ENCODE results near the gene SPACA9.

The SPACA9 gene

GRCh38 chr9:132849185-132849706 lies 29.5 kb upstream of the SPACA9 start:
- Histone ChIP-seq H3K4ac (ENCODE audit: low read depth, low read length) (no peak overlapping the region), H3K18ac (ENCODE audit: low read length) (no peak overlapping the region), H2BK15ac (replicated peaks; ENCODE audit: low read depth) (no peak overlapping the region), H3K79me2 (ENCODE audit: control insufficient read depth, insufficient read depth, low read length) (no peaks in the 10 kb centered on the region), H3K56ac (ENCODE audit: low read length) (no peak overlapping the region), H3K9ac (ENCODE audit: low read length) (no peak overlapping the region), H4K8ac (ENCODE audit: low read depth, low read length) (no peak overlapping the region), H4K5ac (ENCODE audit: low read length) (peak overlapping the region; percentile 71), H3K4me2 (ENCODE audit: low read length) (no peak overlapping the region), H3K27me3 (ENCODE audit: insufficient read depth, low read length, poor library complexity) (no peaks in the 10 kb centered on the region), H3K79me1 (ENCODE audit: low read length) (no peaks in the 10 kb centered on the region), H2BK5ac (ENCODE audit: low read length) (no peak overlapping the region), H3K4me1 (ENCODE audit: control insufficient read depth, low read depth, low read length) (no peaks in the 10 kb centered on the region), H3K36me3 (ENCODE audit: control insufficient read depth, insufficient read depth, low read length) (no peaks in the 10 kb centered on the region), H2AK5ac (ENCODE audit: low read length) (no peak overlapping the region), H2BK120ac (ENCODE audit: low read depth, low read length) (no peak overlapping the region), H3K23ac (ENCODE audit: low read length) (no peak overlapping the region), H3K27ac (ENCODE audit: low read depth, low read length) (no peak overlapping the region), H3K4me3 (ENCODE audit: low read length) (no peak overlapping the region)
- WGBS (ENCODE audit: extremely low coverage, insufficient coverage, low lambda C conversion rate): no CpG with 5 or more reads among the region's 12 CpGs
- no peak for DNase-seq

- no peak overlapping the region for H3K27ac ChIP-seq (ENCODE audit: low read depth, low read length)
- no peak overlapping the region for H3K18ac ChIP-seq (ENCODE audit: low read length)
- no peak overlapping the region for H3K9ac ChIP-seq (ENCODE audit: low read length)
- H2BK5ac ChIP-seq (ENCODE audit: low read length): no peak overlapping the region
- H3K4me3 ChIP-seq (ENCODE audit: low read length): no peak overlapping the region
- no CpG with 5 or more reads among the region's 4 CpGs for WGBS (ENCODE audit: extremely low coverage, insufficient coverage, low lambda C conversion rate)
- no peak overlapping the region for H4K8ac ChIP-seq (ENCODE audit: low read depth, low read length)
- no peak overlapping the region for H4K5ac ChIP-seq (ENCODE audit: low read length)
- H3K56ac ChIP-seq (ENCODE audit: low read length): no peak overlapping the region
- no peaks in the 10 kb centered on the region for H3K79me2 ChIP-seq (ENCODE audit: control insufficient read depth, insufficient read depth, low read length)
- H2AK5ac ChIP-seq (ENCODE audit: low read length): no peak overlapping the region
- H2BK15ac ChIP-seq (replicated peaks; ENCODE audit: low read depth): no peak overlapping the region
- no peaks in the 10 kb centered on the region for H3K27me3 ChIP-seq (ENCODE audit: insufficient read depth, low read length, poor library complexity)
- no peak overlapping the region for H3K4me2 ChIP-seq (ENCODE audit: low read length)
- no peak overlapping the region for H3K23ac ChIP-seq (ENCODE audit: low read length)
- DNase-seq: no peak
- no peak overlapping the region for H2BK120ac ChIP-seq (ENCODE audit: low read depth, low read length)
- no peaks in the 10 kb centered on the region for H3K36me3 ChIP-seq (ENCODE audit: control insufficient read depth, insufficient read depth, low read length)
- H3K4ac ChIP-seq (ENCODE audit: low read depth, low read length): no peak overlapping the region
- no peaks in the 10 kb centered on the region for H3K79me1 ChIP-seq (ENCODE audit: low read length)
- no peaks in the 10 kb centered on the region for H3K4me1 ChIP-seq (ENCODE audit: control insufficient read depth, low read depth, low read length)
Observed at GRCh38 chr9:132853482-132853881, 25.2 kb upstream of the SPACA9 start.

- no peaks in the 10 kb centered on the region for H3K4me1 ChIP-seq (ENCODE audit: control insufficient read depth, low read depth, low read length)
- no peak overlapping the region for H2BK5ac ChIP-seq (ENCODE audit: low read length)
- no peaks in the 10 kb centered on the region for H3K79me2 ChIP-seq (ENCODE audit: control insufficient read depth, insufficient read depth, low read length)
- no peak overlapping the region for H2AK5ac ChIP-seq (ENCODE audit: low read length)
- H3K56ac ChIP-seq (ENCODE audit: low read length): no peak overlapping the region
- H3K18ac ChIP-seq (ENCODE audit: low read length): no peak overlapping the region
- H3K4ac ChIP-seq (ENCODE audit: low read depth, low read length): no peak overlapping the region
- WGBS (ENCODE audit: extremely low coverage, insufficient coverage, low lambda C conversion rate): no CpG with 5 or more reads among the region's 10 CpGs
- no peak overlapping the region for H3K27ac ChIP-seq (ENCODE audit: low read depth, low read length)
- H3K36me3 ChIP-seq (ENCODE audit: control insufficient read depth, insufficient read depth, low read length): no peaks in the 10 kb centered on the region
- H2BK15ac ChIP-seq (replicated peaks; ENCODE audit: low read depth): no peak overlapping the region
- no peak overlapping the region for H3K23ac ChIP-seq (ENCODE audit: low read length)
- H3K27me3 ChIP-seq (ENCODE audit: insufficient read depth, low read length, poor library complexity): no peaks in the 10 kb centered on the region
- H4K8ac ChIP-seq (ENCODE audit: low read depth, low read length): no peak overlapping the region
- H3K4me3 ChIP-seq (ENCODE audit: low read length): no peak overlapping the region
- H4K5ac ChIP-seq (ENCODE audit: low read length): no peak overlapping the region
- no peaks in the 10 kb centered on the region for H3K79me1 ChIP-seq (ENCODE audit: low read length)
- no peak for DNase-seq
- no peak overlapping the region for H2BK120ac ChIP-seq (ENCODE audit: low read depth, low read length)
- no peak overlapping the region for H3K9ac ChIP-seq (ENCODE audit: low read length)
- H3K4me2 ChIP-seq (ENCODE audit: low read length): no peak overlapping the region
Observed at GRCh38 chr9:132854832-132855231, 23.9 kb upstream of the SPACA9 start.

GRCh38 chr9:132855904-132856303 lies 22.8 kb upstream of the SPACA9 start:
- no peaks in the 10 kb centered on the region for H3K4me1 ChIP-seq (ENCODE audit: control insufficient read depth, low read depth, low read length)
- H2BK5ac ChIP-seq (ENCODE audit: low read length): no peak overlapping the region
- H3K36me3 ChIP-seq (ENCODE audit: control insufficient read depth, insufficient read depth, low read length): no peaks in the 10 kb centered on the region
- H3K4me2 ChIP-seq (ENCODE audit: low read length): no peak overlapping the region
- no peak overlapping the region for H2BK15ac ChIP-seq (replicated peaks; ENCODE audit: low read depth)
- H3K27ac ChIP-seq (ENCODE audit: low read depth, low read length): no peak overlapping the region
- no peak overlapping the region for H4K5ac ChIP-seq (ENCODE audit: low read length)
- H2AK5ac ChIP-seq (ENCODE audit: low read length): no peak overlapping the region
- no peak overlapping the region for H3K4me3 ChIP-seq (ENCODE audit: low read length)
- no peak overlapping the region for H3K56ac ChIP-seq (ENCODE audit: low read length)
- no peak overlapping the region for H3K4ac ChIP-seq (ENCODE audit: low read depth, low read length)
- no peaks in the 10 kb centered on the region for H3K27me3 ChIP-seq (ENCODE audit: insufficient read depth, low read length, poor library complexity)
- H4K8ac ChIP-seq (ENCODE audit: low read depth, low read length): no peak overlapping the region
- WGBS (ENCODE audit: extremely low coverage, insufficient coverage, low lambda C conversion rate): no CpG with 5 or more reads among the region's 5 CpGs
- H3K23ac ChIP-seq (ENCODE audit: low read length): no peak overlapping the region
- no peak overlapping the region for H2BK120ac ChIP-seq (ENCODE audit: low read depth, low read length)
- no peaks in the 10 kb centered on the region for H3K79me1 ChIP-seq (ENCODE audit: low read length)
- no peak overlapping the region for H3K18ac ChIP-seq (ENCODE audit: low read length)
- H3K79me2 ChIP-seq (ENCODE audit: control insufficient read depth, insufficient read depth, low read length): no peaks in the 10 kb centered on the region
- H3K9ac ChIP-seq (ENCODE audit: low read length): no peak overlapping the region
- no peak for DNase-seq

DNA sequence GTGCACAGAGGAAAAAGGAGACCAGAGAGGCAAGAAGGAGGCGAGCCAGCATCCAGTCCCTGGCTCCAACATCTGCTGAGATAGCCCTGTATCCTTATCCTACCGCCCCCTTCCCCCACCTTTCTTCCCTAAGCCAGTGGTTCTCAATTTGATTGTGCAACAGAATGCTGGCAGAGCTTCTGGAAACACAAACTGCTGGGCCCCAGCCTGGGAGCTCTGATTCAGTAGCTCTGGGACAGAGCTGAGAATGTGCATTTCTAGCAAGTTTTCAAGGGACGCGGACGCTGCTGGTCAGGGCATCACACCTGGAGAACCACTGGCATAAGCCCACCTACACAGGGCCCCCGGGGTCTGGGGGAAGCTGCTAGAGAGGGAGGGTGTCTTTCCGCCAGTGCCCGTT lies 21.7 kb upstream of the SPACA9 start:
- Histone ChIP-seq H3K4ac (ENCODE audit: low read depth, low read length) (no peak overlapping the region), H3K79me1 (ENCODE audit: low read length) (no peaks in the 10 kb centered on the region), H3K23ac (ENCODE audit: low read length) (no peak overlapping the region), H3K4me1 (ENCODE audit: control insufficient read depth, low read depth, low read length) (no peaks in the 10 kb centered on the region), H3K4me3 (ENCODE audit: low read length) (no peak overlapping the region), H3K9ac (ENCODE audit: low read length) (no peak overlapping the region), H3K56ac (ENCODE audit: low read length) (no peak overlapping the region), H3K4me2 (ENCODE audit: low read length) (no peak overlapping the region), H2BK5ac (ENCODE audit: low read length) (no peak overlapping the region), H3K27me3 (ENCODE audit: insufficient read depth, low read length, poor library complexity) (no peaks in the 10 kb centered on the region), H3K79me2 (ENCODE audit: control insufficient read depth, insufficient read depth, low read length) (no peaks in the 10 kb centered on the region), H2AK5ac (ENCODE audit: low read length) (no peak overlapping the region), H2BK15ac (replicated peaks; ENCODE audit: low read depth) (no peak overlapping the region), H4K5ac (ENCODE audit: low read length) (no peak overlapping the region), H3K18ac (ENCODE audit: low read length) (no peak overlapping the region), H4K8ac (ENCODE audit: low read depth, low read length) (no peak overlapping the region), H2BK120ac (ENCODE audit: low read depth, low read length) (no peak overlapping the region), H3K36me3 (ENCODE audit: control insufficient read depth, insufficient read depth, low read length) (no peaks in the 10 kb centered on the region), H3K27ac (ENCODE audit: low read depth, low read length) (no peak overlapping the region)
- DNase-seq: no peak
- WGBS (ENCODE audit: extremely low coverage, insufficient coverage, low lambda C conversion rate): no CpG with 5 or more reads among the region's 8 CpGs

DNA sequence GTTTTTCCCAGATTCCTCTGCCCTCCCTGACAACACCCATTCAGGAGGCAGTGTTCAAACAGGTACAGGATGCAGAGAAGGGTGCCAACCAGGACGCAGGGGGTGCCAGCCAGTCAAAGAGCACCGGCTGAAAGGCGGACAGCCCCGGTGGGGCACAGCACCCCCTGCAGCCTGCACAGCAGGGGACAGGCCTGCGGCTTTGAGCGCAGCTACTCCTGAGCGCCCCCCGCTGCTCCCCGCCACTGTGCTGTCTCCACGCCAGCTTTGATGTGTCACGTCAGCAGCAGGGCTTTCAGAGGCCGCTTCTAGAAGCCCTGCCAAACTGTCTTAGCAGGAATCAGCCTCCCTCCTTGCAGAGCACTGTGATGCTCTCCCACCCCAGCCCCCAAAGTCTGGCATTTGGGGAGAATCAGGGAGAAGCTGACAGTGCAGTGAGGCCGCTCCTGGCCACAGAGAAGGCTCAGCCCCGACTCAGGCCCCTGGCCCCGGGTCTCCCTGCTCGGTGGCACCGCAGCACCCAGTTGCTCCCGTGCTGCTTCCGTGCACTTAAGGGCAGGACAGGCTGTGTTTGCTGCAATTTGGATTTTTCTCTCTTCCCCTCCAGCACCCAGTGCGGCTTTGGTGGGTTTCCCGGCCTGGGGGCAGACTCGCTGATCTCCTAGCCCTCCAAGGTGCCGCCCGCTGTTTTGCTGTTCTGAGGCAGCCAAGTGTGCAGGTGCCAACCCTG lies 20.9 kb upstream of the SPACA9 start:
- Histone ChIP-seq H3K23ac (ENCODE audit: low read length) (no peak overlapping the region), H3K9ac (ENCODE audit: low read length) (no peak overlapping the region), H3K4ac (ENCODE audit: low read depth, low read length) (no peak overlapping the region), H3K4me3 (ENCODE audit: low read length) (no peak overlapping the region), H4K5ac (ENCODE audit: low read length) (no peak overlapping the region), H3K27me3 (ENCODE audit: insufficient read depth, low read length, poor library complexity) (no peaks in the 10 kb centered on the region), H3K79me2 (ENCODE audit: control insufficient read depth, insufficient read depth, low read length) (no peaks in the 10 kb centered on the region), H2BK120ac (ENCODE audit: low read depth, low read length) (no peak overlapping the region), H3K56ac (ENCODE audit: low read length) (no peak overlapping the region), H2AK5ac (ENCODE audit: low read length) (no peak overlapping the region), H3K4me2 (ENCODE audit: low read length) (no peak overlapping the region), H3K79me1 (ENCODE audit: low read length) (no peaks in the 10 kb centered on the region), H3K27ac (ENCODE audit: low read depth, low read length) (no peak overlapping the region), H3K36me3 (ENCODE audit: control insufficient read depth, insufficient read depth, low read length) (no peaks in the 10 kb centered on the region), H3K4me1 (ENCODE audit: control insufficient read depth, low read depth, low read length) (no peaks in the 10 kb centered on the region), H2BK5ac (ENCODE audit: low read length) (no peak overlapping the region), H4K8ac (ENCODE audit: low read depth, low read length) (no peak overlapping the region), H2BK15ac (replicated peaks; ENCODE audit: low read depth) (no peak overlapping the region), H3K18ac (ENCODE audit: low read length) (no peak overlapping the region)
- no peak for DNase-seq
- WGBS (ENCODE audit: extremely low coverage, insufficient coverage, low lambda C conversion rate): no CpG with 5 or more reads among the region's 24 CpGs
